ENCODE measurements around the gene SKAP1. TPM values are rescaled to one million over a fixed set of nuclear protein-coding genes. Genes with fewer than 3 reads are reported as not detected.
A peak's percentile ranks its signal among the peaks of the same experiment; 100 is the strongest.

SKAP1 gene
- polyA plus RNA-seq, 2 donors = 1.1 to 2.6 TPM

- WGBS, 2 donors = 37 to 51% methylated on average over 6 of the region's 6 CpGs
- Histone ChIP-seq H3K9me3 (ENCODE audit: control insufficient read depth in 2 of 2, insufficient read depth in 1 of 2, low read depth in 1 of 2, low read length in 1 of 2) (no peaks in the 10 kb centered on the region), H3K36me3 (ENCODE audit: control insufficient read depth in 2 of 2, insufficient read depth in 2 of 2, low read length in 1 of 2) (no peaks in the 10 kb centered on the region), H3K4me3 (ENCODE audit: low read depth in 1 of 2, low read length in 2 of 2) (no peak overlapping the region), H3K27ac (ENCODE audit: low read depth in 2 of 2, low read length in 1 of 2) (peak overlapping the region in 1 of 2 donors; percentile 1), H3K27me3 (ENCODE audit: control insufficient read depth in 1 of 2, insufficient read depth in 2 of 2, low read length in 2 of 2) (no peaks in the 10 kb centered on the region), H3K4me1 (ENCODE audit: control insufficient read depth in 2 of 2, insufficient read depth in 2 of 2, low read length in 1 of 2) (no peaks in the 10 kb centered on the region)
These were observed 276.2 kb downstream of the SKAP1 start for GRCh38 chr17:48153691-48154358.

GRCh38 chr17:48152289-48152688, 277.7 kb downstream of the SKAP1 start:
- no peaks in the 10 kb centered on the region for H3K9me3 ChIP-seq (ENCODE audit: control insufficient read depth in 2 of 2, insufficient read depth in 1 of 2, low read depth in 1 of 2, low read length in 1 of 2)
- H3K36me3 ChIP-seq (ENCODE audit: control insufficient read depth in 2 of 2, insufficient read depth in 2 of 2, low read length in 1 of 2) = no peaks in the 10 kb centered on the region
- H3K27me3 ChIP-seq (ENCODE audit: control insufficient read depth in 1 of 2, insufficient read depth in 2 of 2, low read length in 2 of 2) = no peaks in the 10 kb centered on the region
- no peaks in the 10 kb centered on the region for H3K4me1 ChIP-seq (ENCODE audit: control insufficient read depth in 2 of 2, insufficient read depth in 2 of 2, low read length in 1 of 2)
- no peak overlapping the region for H3K27ac ChIP-seq (ENCODE audit: low read depth in 2 of 2, low read length in 1 of 2)
- no peak overlapping the region for H3K4me3 ChIP-seq (ENCODE audit: low read depth in 1 of 2, low read length in 2 of 2)
- 78 to 80% methylated on average over 4 of the region's 4 CpGs for WGBS, 2 donors

- no peak overlapping the region for H3K4me3 ChIP-seq (ENCODE audit: low read depth in 1 of 2, low read length in 2 of 2)
- no peaks in the 10 kb centered on the region for H3K4me1 ChIP-seq (ENCODE audit: control insufficient read depth in 2 of 2, insufficient read depth in 2 of 2, low read length in 1 of 2)
- no peak overlapping the region for H3K27ac ChIP-seq (ENCODE audit: low read depth in 2 of 2, low read length in 1 of 2)
- H3K27me3 ChIP-seq (ENCODE audit: control insufficient read depth in 1 of 2, insufficient read depth in 2 of 2, low read length in 2 of 2) = no peaks in the 10 kb centered on the region
- no peaks in the 10 kb centered on the region for H3K9me3 ChIP-seq (ENCODE audit: control insufficient read depth in 2 of 2, insufficient read depth in 1 of 2, low read depth in 1 of 2, low read length in 1 of 2)
- no peaks in the 10 kb centered on the region for H3K36me3 ChIP-seq (ENCODE audit: control insufficient read depth in 2 of 2, insufficient read depth in 2 of 2, low read length in 1 of 2)
- WGBS, 2 donors = 81 to 83% methylated on average over 3 of the region's 3 CpGs
These were observed 278.8 kb downstream of the SKAP1 start for GRCh38 chr17:48151220-48151619.

- no peaks in the 10 kb centered on the region for H3K9me3 ChIP-seq (ENCODE audit: control insufficient read depth in 2 of 2, insufficient read depth in 1 of 2, low read depth in 1 of 2, low read length in 1 of 2)
- no peaks in the 10 kb centered on the region for H3K27me3 ChIP-seq (ENCODE audit: control insufficient read depth in 1 of 2, insufficient read depth in 2 of 2, low read length in 2 of 2)
- H3K27ac ChIP-seq (ENCODE audit: low read depth in 2 of 2, low read length in 1 of 2) = no peak overlapping the region
- H3K4me1 ChIP-seq (ENCODE audit: control insufficient read depth in 2 of 2, insufficient read depth in 2 of 2, low read length in 1 of 2) = no peaks in the 10 kb centered on the region
- WGBS, 2 donors = 60 to 62% methylated on average over 11 of the region's 11 CpGs
- no peak overlapping the region for H3K4me3 ChIP-seq (ENCODE audit: low read depth in 1 of 2, low read length in 2 of 2)
- H3K36me3 ChIP-seq (ENCODE audit: control insufficient read depth in 2 of 2, insufficient read depth in 2 of 2, low read length in 1 of 2) = no peaks in the 10 kb centered on the region
These were observed 279.4 kb downstream of the SKAP1 start for GRCh38 chr17:48150597-48151001.

- Histone ChIP-seq H3K36me3 (ENCODE audit: control insufficient read depth in 2 of 2, insufficient read depth in 2 of 2, low read length in 1 of 2) (no peaks in the 10 kb centered on the region), H3K27me3 (ENCODE audit: control insufficient read depth in 1 of 2, insufficient read depth in 2 of 2, low read length in 2 of 2) (no peaks in the 10 kb centered on the region), H3K27ac (ENCODE audit: low read depth in 2 of 2, low read length in 1 of 2) (no peak overlapping the region), H3K9me3 (ENCODE audit: control insufficient read depth in 2 of 2, insufficient read depth in 1 of 2, low read depth in 1 of 2, low read length in 1 of 2) (no peaks in the 10 kb centered on the region), H3K4me3 (ENCODE audit: low read depth in 1 of 2, low read length in 2 of 2) (no peak overlapping the region), H3K4me1 (ENCODE audit: control insufficient read depth in 2 of 2, insufficient read depth in 2 of 2, low read length in 1 of 2) (no peaks in the 10 kb centered on the region)
- WGBS, 2 donors = 76 to 83% methylated on average over 4 of the region's 4 CpGs
These were observed 280.1 kb downstream of the SKAP1 start for GRCh38 chr17:48149787-48150463.

- 48 to 56% methylated on average over 16 of the region's 16 CpGs for WGBS, 2 donors
- no peaks in the 10 kb centered on the region for H3K27me3 ChIP-seq (ENCODE audit: control insufficient read depth in 1 of 2, insufficient read depth in 2 of 2, low read length in 2 of 2)
- H3K4me1 ChIP-seq (ENCODE audit: control insufficient read depth in 2 of 2, insufficient read depth in 2 of 2, low read length in 1 of 2) = no peaks in the 10 kb centered on the region
These were observed 280.9 kb downstream of the SKAP1 start for GRCh38 chr17:48148854-48149786.

GRCh38 chr17:48148029-48148770, 281.8 kb downstream of the SKAP1 start:
- H3K4me1 ChIP-seq (ENCODE audit: control insufficient read depth in 2 of 2, insufficient read depth in 2 of 2, low read length in 1 of 2) = no peaks in the 10 kb centered on the region
- H3K27me3 ChIP-seq (ENCODE audit: control insufficient read depth in 1 of 2, insufficient read depth in 2 of 2, low read length in 2 of 2) = no peaks in the 10 kb centered on the region
- WGBS, 2 donors = 72 to 78% methylated on average over 14 of the region's 14 CpGs
- no peaks in the 10 kb centered on the region for H3K9me3 ChIP-seq (ENCODE audit: control insufficient read depth in 2 of 2, insufficient read depth in 1 of 2, low read depth in 1 of 2, low read length in 1 of 2)
- no peak overlapping the region for H3K27ac ChIP-seq (ENCODE audit: low read depth in 2 of 2, low read length in 1 of 2)
- H3K36me3 ChIP-seq (ENCODE audit: control insufficient read depth in 2 of 2, insufficient read depth in 2 of 2, low read length in 1 of 2) = no peaks in the 10 kb centered on the region
- no peak overlapping the region for H3K4me3 ChIP-seq (ENCODE audit: low read depth in 1 of 2, low read length in 2 of 2)

More at GRCh38 chr17:48148854-48149786, 280.9 kb downstream of the SKAP1 start:
- H3K4me3 ChIP-seq (ENCODE audit: low read depth in 1 of 2, low read length in 2 of 2) = no peak overlapping the region
- H3K27ac ChIP-seq (ENCODE audit: low read depth in 2 of 2, low read length in 1 of 2) = no peak overlapping the region
- no peaks in the 10 kb centered on the region for H3K36me3 ChIP-seq (ENCODE audit: control insufficient read depth in 2 of 2, insufficient read depth in 2 of 2, low read length in 1 of 2)
- H3K9me3 ChIP-seq (ENCODE audit: control insufficient read depth in 2 of 2, insufficient read depth in 1 of 2, low read depth in 1 of 2, low read length in 1 of 2) = no peaks in the 10 kb centered on the region

GRCh38 chr17:48144976-48145798, 284.8 kb downstream of the SKAP1 start:
- Histone ChIP-seq H3K36me3 (ENCODE audit: control insufficient read depth in 2 of 2, insufficient read depth in 2 of 2, low read length in 1 of 2) (no peaks in the 10 kb centered on the region), H3K4me3 (ENCODE audit: low read depth in 1 of 2, low read length in 2 of 2) (no peak overlapping the region), H3K27ac (ENCODE audit: low read depth in 2 of 2, low read length in 1 of 2) (no peak overlapping the region), H3K27me3 (ENCODE audit: control insufficient read depth in 1 of 2, insufficient read depth in 2 of 2, low read length in 2 of 2) (no peaks in the 10 kb centered on the region), H3K9me3 (ENCODE audit: control insufficient read depth in 2 of 2, insufficient read depth in 1 of 2, low read depth in 1 of 2, low read length in 1 of 2) (no peaks in the 10 kb centered on the region), H3K4me1 (ENCODE audit: control insufficient read depth in 2 of 2, insufficient read depth in 2 of 2, low read length in 1 of 2) (no peaks in the 10 kb centered on the region)
- WGBS, 2 donors = 92 to 95% methylated on average over 3 of the region's 3 CpGs
